H1 (cell line): Measurements from ENCODE around the gene ANXA2. TPM values are rescaled to one million over a fixed set of nuclear protein-coding genes. Genes with fewer than 3 reads are reported as not detected.

Experiments used
- CTCF ChIA-PET: fragments of 300-600 bp; sonication (Branson Sonifier 250); formaldehyde crosslinking; loops from one replicate; lab custom pipeline; 2021; ENCODE audit not compliant: partially characterized antibody; lab: Charles Lee
- POLR2A ChIA-PET: fragments of 300-600 bp; sonication (Branson Sonifier 250); formaldehyde crosslinking; loops from one replicate; lab custom pipeline; 2021; ENCODE audit warnings: inconsistent platforms; ENCODE audit not compliant: partially characterized antibody; lab: Charles Lee
- DNase-seq, 2 experiments: peaks; one replicate each; pipeline versions ENCODE4 v3.0.0 to v3.0.0-alpha.2; 2010 to 2022; ENCODE audit warnings: low spot score in 2 of 2, low read depth in 1 of 2, mixed read lengths in 1 of 2
- FAIRE-seq: peaks from 2 replicates; lab custom pipeline; 2011; peaks lifted over from hg19 to GRCh38; lab: Jason Lieb, UNC
- H2AFZ ChIP-seq: 2 replicates; pipeline ENCODE4 v1.8.1; 2012; ENCODE audit warnings: low read length, inconsistent platforms
- H2AK5ac ChIP-seq: 2 replicates; pipeline ENCODE4 v1.6.1; 2013; ENCODE audit warnings: low read depth, low read length
- H2BK120ac ChIP-seq: replicated peaks from 2 replicates; pipeline ENCODE3; 2013; ENCODE audit warnings: low read depth, low read length, inconsistent platforms
- H2BK12ac ChIP-seq: 2 replicates; pipeline ENCODE4 v1.6.1; 2013; ENCODE audit warnings: low read depth, low read length
- H2BK15ac ChIP-seq: 2 replicates; pipeline ENCODE4 v1.6.1; 2013; ENCODE audit warnings: low read length
- H2BK20ac ChIP-seq: 2 replicates; pipeline ENCODE4 v1.6.1; 2013; ENCODE audit warnings: low read length
- H2BK5ac ChIP-seq: 2 replicates; pipeline ENCODE4 v1.6.1; 2013; ENCODE audit warnings: low read depth, low read length
- H3K14ac ChIP-seq: 2 replicates; pipeline ENCODE4 v1.6.1; 2013; ENCODE audit warnings: inconsistent platforms; ENCODE audit not compliant: insufficient read length
- H3K18ac ChIP-seq: 2 replicates; pipeline ENCODE4 v1.6.1; 2013; ENCODE audit warnings: low read length; ENCODE audit errors: extremely low read depth
- H3K23ac ChIP-seq: 2 replicates; pipeline ENCODE4 v1.6.1; 2013; ENCODE audit warnings: inconsistent platforms; ENCODE audit not compliant: insufficient read length
- H3K23me2 ChIP-seq: 2 replicates; pipeline ENCODE4 v1.6.1; 2013; ENCODE audit warnings: low read depth, low read length
- H3K27ac ChIP-seq: 2 replicates; pipeline ENCODE4 v1.6.1; 2011; ENCODE audit warnings: low read depth, low read length, inconsistent platforms
- H3K27me3 ChIP-seq, 4 experiments: replicated peaks in 1 of 4; 1 replicate in 1 of 4; 2 replicates in 3 of 4; pipeline versions ENCODE4 v1.6.1 to v1.8.1; 2011 to 2013; ENCODE audit warnings: low read length in 3 of 4, mild to moderate bottlenecking in 3 of 4, inconsistent platforms in 2 of 4, mixed read lengths in 2 of 4, moderate library complexity in 1 of 4; ENCODE audit not compliant: control insufficient read depth in 3 of 4, insufficient read depth in 3 of 4; ENCODE audit errors: extremely low read depth in 1 of 4
- H3K36me3 ChIP-seq, 4 experiments: 2 replicates each; pipeline versions ENCODE4 v1.6.1 to v1.8.1; 2011 to 2013; ENCODE audit warnings: mild to moderate bottlenecking in 4 of 4, low read length in 3 of 4, moderate library complexity in 2 of 4, control low read depth in 1 of 4, inconsistent platforms in 1 of 4; ENCODE audit not compliant: insufficient read depth in 4 of 4, control insufficient read depth in 2 of 4
- H3K4ac ChIP-seq: replicated peaks from 2 replicates; pipeline ENCODE3; 2013; ENCODE audit warnings: low read length, low read depth, mixed read lengths, inconsistent platforms; ENCODE audit not compliant: insufficient read length
- H3K4me1 ChIP-seq, 4 experiments: replicated peaks in 1 of 4; 1 replicate in 1 of 4; 2 replicates in 3 of 4; pipeline versions ENCODE4 v1.6.1 to v1.8.1; 2011 to 2013; ENCODE audit warnings: low read length in 3 of 4, inconsistent platforms in 2 of 4, mixed read lengths in 1 of 4; ENCODE audit not compliant: insufficient read depth in 4 of 4, control insufficient read depth in 3 of 4
- H3K4me2 ChIP-seq, 2 experiments: 2 replicates each; pipeline versions ENCODE4 v1.6.1 to v1.8.1; 2011 to 2013; ENCODE audit warnings: low read depth in 2 of 2, low read length in 2 of 2, control low read depth in 1 of 2, inconsistent platforms in 1 of 2, mild to moderate bottlenecking in 1 of 2; ENCODE audit not compliant: insufficient read depth in 1 of 2
- H3K4me3 ChIP-seq, 4 experiments: fragments of 200-600, 300-600 bp in 1 of 4; sonication (generic), shearing (Covaris generic), sonication (Bioruptor Twin) in 1 of 4; 2 replicates each; pipeline versions ENCODE4 v1.5.1 to v1.8.1; 2011 to 2016; ENCODE audit warnings: low read length in 4 of 4, low read depth in 3 of 4, control low read depth in 2 of 4, inconsistent platforms in 2 of 4, mild to moderate bottlenecking in 2 of 4, mixed read lengths in 1 of 4, moderate library complexity in 1 of 4; ENCODE audit not compliant: insufficient read depth in 2 of 4; ENCODE audit errors: extremely low read depth in 1 of 4
- H3K56ac ChIP-seq: replicated peaks from 2 replicates; pipeline ENCODE3; 2013; ENCODE audit warnings: low read depth, mild to moderate bottlenecking, mixed read lengths, low read length, inconsistent platforms; ENCODE audit not compliant: insufficient read length
- H3K79me1 ChIP-seq: 2 replicates; pipeline ENCODE4 v1.6.1; 2013; ENCODE audit warnings: low read depth, low read length, control low read depth
- H3K79me2 ChIP-seq, 2 experiments: 2 replicates each; pipeline versions ENCODE4 v1.6.1 to v1.8.1; 2012 to 2013; ENCODE audit warnings: low read length in 2 of 2, mild to moderate bottlenecking in 2 of 2, inconsistent platforms in 1 of 2; ENCODE audit not compliant: insufficient read depth in 2 of 2, control insufficient read depth in 1 of 2
- H3K9ac ChIP-seq, 4 experiments: replicated peaks in 1 of 4; 1 replicate in 1 of 4; 2 replicates in 3 of 4; pipeline versions ENCODE4 v1.6.1 to v1.8.1; 2011 to 2013; ENCODE audit warnings: low read depth in 3 of 4, low read length in 3 of 4, control low read depth in 2 of 4, mild to moderate bottlenecking in 2 of 4, moderate library complexity in 2 of 4, inconsistent platforms in 1 of 4; ENCODE audit errors: extremely low read depth in 1 of 4
- H3K9me3 ChIP-seq, 2 experiments: 2 replicates each; pipeline versions ENCODE4 v1.6.1 to v1.8.1; 2012 to 2013; ENCODE audit warnings: mild to moderate bottlenecking in 2 of 2, moderate library complexity in 2 of 2, control low read depth in 1 of 2, inconsistent platforms in 1 of 2, low read depth in 1 of 2, low read length in 1 of 2, mixed read lengths in 1 of 2; ENCODE audit not compliant: insufficient read depth in 2 of 2
- H4K20me1 ChIP-seq, 2 experiments: replicated peaks in 1 of 2; 2 replicates each; pipeline versions ENCODE3 to v1.8.1; 2011 to 2013; ENCODE audit warnings: inconsistent platforms in 2 of 2, low read length in 2 of 2, mild to moderate bottlenecking in 1 of 2; ENCODE audit not compliant: insufficient read depth in 2 of 2, control insufficient read depth in 1 of 2
- H4K5ac ChIP-seq: 2 replicates; pipeline ENCODE4 v1.6.1; 2013; ENCODE audit warnings: low read length, low read depth, mixed read lengths, inconsistent platforms; ENCODE audit not compliant: insufficient read length
- H4K8ac ChIP-seq: 2 replicates; pipeline ENCODE4 v1.8.0; 2013; ENCODE audit warnings: mild to moderate bottlenecking, moderate library complexity, low read length, inconsistent platforms; ENCODE audit not compliant: insufficient read depth; ENCODE audit errors: extremely low read depth
- H4K91ac ChIP-seq: replicated peaks from 2 replicates; pipeline ENCODE3; 2013; ENCODE audit warnings: low read length, mixed read lengths, inconsistent platforms; ENCODE audit not compliant: insufficient read length
- ATF3 ChIP-seq: IDR thresholded peaks from 2 replicates; pipeline ENCODE4 v1.6.1; 2011; ENCODE audit warnings: low read depth, mild to moderate bottlenecking, low read length; ENCODE audit not compliant: insufficient read depth
- BRCA1 ChIP-seq: IDR thresholded peaks from 2 replicates; pipeline ENCODE4 v1.6.1; 2012; ENCODE audit warnings: low read depth, low read length, improper control_type of control experiment
- CHD2 ChIP-seq: IDR thresholded peaks from 2 replicates; pipeline ENCODE4 v1.6.1; 2012; ENCODE audit warnings: low read length, improper control_type of control experiment
- JUN ChIP-seq: IDR thresholded peaks from 2 replicates; pipeline ENCODE4 v1.6.1; 2011; ENCODE audit warnings: low read depth, mild to moderate bottlenecking, improper control_type of control experiment, low read length
- JUND ChIP-seq: IDR thresholded peaks from 2 replicates; pipeline ENCODE4 v1.6.1; 2011; ENCODE audit warnings: mild to moderate bottlenecking, improper control_type of control experiment, low read length
- POLR2A ChIP-seq, 2 experiments: IDR thresholded peaks; 1 replicate in 1 of 2; 2 replicates in 1 of 2; pipeline ENCODE4 v1.6.1; 2011; ENCODE audit warnings: low read depth in 2 of 2, low read length in 2 of 2, mild to moderate bottlenecking in 2 of 2; ENCODE audit errors: control extremely low read depth in 1 of 2
- POLR2AphosphoS5 ChIP-seq: IDR thresholded peaks from 2 replicates; pipeline ENCODE4 v1.6.1; 2011; ENCODE audit warnings: low read depth, low read length
- POU5F1 ChIP-seq: IDR thresholded peaks from 2 replicates; pipeline ENCODE4 v1.6.1; 2011; ENCODE audit warnings: low read depth, mild to moderate bottlenecking, low read length, moderate library complexity
- SIX5 ChIP-seq: IDR thresholded peaks from 2 replicates; pipeline ENCODE4 v1.6.1; 2011; ENCODE audit warnings: mild to moderate bottlenecking, low read depth, low read length
- SP1 ChIP-seq: IDR thresholded peaks from 2 replicates; pipeline ENCODE4 v1.6.1; 2011; ENCODE audit warnings: low read depth, low read length
- WGBS, 2 experiments: shearing (Covaris generic) in 1 of 2; methylation state at CpG; one replicate each; pipeline versions ENCODE4 v1.1.6 to v1.1.7; 2013 to 2015; ENCODE audit warnings: low lambda C conversion rate in 2 of 2, mixed read lengths in 2 of 2, inconsistent platforms in 1 of 2, low coverage in 1 of 2, missing lambda C conversion rate in 1 of 2; ENCODE audit not compliant: insufficient replicate concordance in 2 of 2, insufficient coverage in 1 of 2, insufficient read length in 1 of 2; ENCODE audit errors: extremely low coverage in 1 of 2, missing lambda C conversion rate in 1 of 2; 5-methylcytosine and 5-hydroxymethylcytosine counted together
- polyA plus RNA-seq, 7 experiments: library from polyadenylated mRNA; depleted of rRNA in 3 of 7; stranded (reverse) in 5 of 7; unstranded in 2 of 7; fragments of >200 nt in 5 of 7; fragments of 200-250 nt in 2 of 7; gene quantifications; 1 replicate in 5 of 7; 2 replicates in 1 of 7; 4 replicates in 1 of 7; pipeline versions ENCODE4 v1.2.1 to v1.2.3, GENCODE V29; 2011 to 2013; ENCODE audit warnings: missing spikeins in 2 of 7, mixed read lengths in 2 of 7
- total RNA-seq: library from RNA; stranded (reverse); fragmentation: NEBNext Ultra II Directional; extraction: Animal tissue kit (Norgen Biotek cat#: 25700); gene quantifications from 2 replicates; pipeline ENCODE4 v1.2.1, GENCODE V29; 2021

ANXA2 gene
- total and polyA plus RNA-seq, 2 of the 8 experiments (the other 6 are each of a cell fraction or from before 2014, with no cell fraction given) = 178 to 217 TPM

GRCh38 chr15:60320365-60320764 lies 77.4 kb downstream of the ANXA2 start:
- Histone ChIP-seq H4K91ac (no peak overlapping the region), H3K56ac (no peak overlapping the region), H3K14ac (no peak overlapping the region), H3K9me3 (no peaks in the 10 kb centered on the region), H4K20me1 (no peaks in the 10 kb centered on the region), H2AFZ (no peak overlapping the region), H3K4me3 (no peak overlapping the region), H3K79me2 (no peaks in the 10 kb centered on the region), H3K27ac (no peak overlapping the region), H3K23me2 (no peaks in the 10 kb centered on the region), H3K4ac (no peak overlapping the region), H3K27me3 (no peaks in the 10 kb centered on the region), H3K4me1 (peaks cover 0 to 5% (median 1%) of the 10 kb centered on the region in 4 experiments; a peak in 2 of 7 replicates), H4K8ac (no peak overlapping the region), H3K79me1 (no peaks in the 10 kb centered on the region), H2BK15ac (no peak overlapping the region), H3K9ac (no peak overlapping the region), H2BK120ac (no peak overlapping the region), H2BK12ac (no peak overlapping the region), H3K18ac (no peak overlapping the region; the same call in 1 of the 2 replicates)
- FAIRE-seq (no peak), DNase-seq (no peak)
- ChIA-PET POLR2A (no interaction called here), CTCF (interaction anchor here (0.8 to 10.0 kb wide), 7 partner anchors 8 to 569 kb away, joined by 3 to 120 read pairs (median 4); no protein-coding TSS in a partner anchor)
- 83% methylated on average over 4 of the region's 4 CpGs; no CpG with 5 or more reads in 1 of the 2 experiments for WGBS, 2 experiments
- TF ChIP-seq POLR2AphosphoS5 = no peak
- no peak for TF ChIP-seq JUN
- no peak for TF ChIP-seq POLR2A (IDR thresholded peaks at IDR 0.05; ENCODE audit: control extremely low read depth in 1 of 2, low read depth in 2 of 2, low read length in 2 of 2)
- TF ChIP-seq JUND = no peak
- TF ChIP-seq BRCA1 = no peak
- no peak for TF ChIP-seq SIX5
- TF ChIP-seq POU5F1 = no peak
- TF ChIP-seq ATF3 = no peak
- no peak for TF ChIP-seq CHD2
- no peak for TF ChIP-seq SP1
- TF ChIP-seq, all 59 proteins: peak for 0
- no peaks in the 10 kb centered on the region for H3K36me3 ChIP-seq
- H2BK20ac ChIP-seq = no peak overlapping the region
- no peak overlapping the region for H2BK5ac ChIP-seq
- no peak overlapping the region for H3K23ac ChIP-seq
- H2AK5ac ChIP-seq = no peak overlapping the region
- no peak overlapping the region for H4K5ac ChIP-seq
- H3K4me2 ChIP-seq = no peak overlapping the region
